Muscle layer of duodenum (tissue), 2 donors: ENCODE data around the gene GLI3.

ENCODE experiments used
- H3K27ac ChIP-seq: one replicate; pipeline ENCODE4 v1.7.0; 2013; ENCODE audit warnings: mild to moderate bottlenecking, low read length
- H3K27me3 ChIP-seq: one replicate; pipeline ENCODE4 v1.7.0; 2013; ENCODE audit warnings: low read depth, mild to moderate bottlenecking, control low read depth, low read length
- H3K36me3 ChIP-seq, 2 donors: one replicate each; pipeline ENCODE4 v1.7.0; 2013; ENCODE audit warnings: low read length in 2 of 2, control low read depth in 1 of 2, mild to moderate bottlenecking in 1 of 2; ENCODE audit not compliant: insufficient read depth in 2 of 2, control insufficient read depth in 1 of 2
- H3K4me1 ChIP-seq, 2 donors: one replicate each; pipeline ENCODE4 v1.7.0; 2013; ENCODE audit warnings: low read length in 2 of 2, mild to moderate bottlenecking in 2 of 2, control low read depth in 1 of 2, moderate library complexity in 1 of 2; ENCODE audit not compliant: insufficient read depth in 2 of 2, control insufficient read depth in 1 of 2
- H3K4me3 ChIP-seq, 2 donors: one replicate each; pipeline ENCODE4 v1.7.0; 2013; ENCODE audit warnings: low read length in 2 of 2, low read depth in 1 of 2, mild to moderate bottlenecking in 1 of 2
- H3K9me3 ChIP-seq, 2 donors: one replicate each; pipeline ENCODE4 v1.7.0; 2013; ENCODE audit warnings: low read length in 2 of 2, control low read depth in 1 of 2, mild to moderate bottlenecking in 1 of 2; ENCODE audit not compliant: control insufficient read depth in 1 of 2
- donor health status: healthy.

GLI3 gene

GRCh38 chr7:42235741-42236161, 1.3 kb downstream of the GLI3 start:
- Histone ChIP-seq H3K36me3 (no peaks in the 10 kb centered on the region), H3K27ac (peak overlapping the region; percentile 58), H3K4me3 (peak overlapping the region; percentile 78 to 86), H3K4me1 (peaks cover 0 to 42% of the 10 kb centered on the region in 2 donors), H3K9me3 (no peaks in the 10 kb centered on the region), H3K27me3 (no peaks in the 10 kb centered on the region)

- Histone ChIP-seq H3K4me1 (peaks cover 0 to 42% of the 10 kb centered on the region in 2 donors), H3K27me3 (no peaks in the 10 kb centered on the region), H3K36me3 (no peaks in the 10 kb centered on the region), H3K4me3 (peak overlapping the region; percentile 78 to 86), H3K9me3 (no peaks in the 10 kb centered on the region), H3K27ac (peak overlapping the region; percentile 44)
These were observed 2.3 kb downstream of the GLI3 start for GRCh38 chr7:42234736-42235135.

GRCh38 chr7:42233695-42234331, 3.2 kb downstream of the GLI3 start:
- Histone ChIP-seq H3K36me3 (no peaks in the 10 kb centered on the region), H3K4me3 (peak overlapping the region; percentile 78 to 86), H3K27ac (no peak overlapping the region), H3K27me3 (no peaks in the 10 kb centered on the region), H3K9me3 (no peaks in the 10 kb centered on the region), H3K4me1 (peaks cover 2 to 45% of the 10 kb centered on the region in 2 donors)

- H3K9me3 ChIP-seq, result no peaks in the 10 kb centered on the region
- no peaks in the 10 kb centered on the region for H3K27me3 ChIP-seq
- H3K36me3 ChIP-seq, result no peaks in the 10 kb centered on the region
- H3K27ac ChIP-seq, result no peak overlapping the region
- H3K4me3 ChIP-seq, result no peak overlapping the region
- peaks cover 8 to 51% of the 10 kb centered on the region in 2 donors for H3K4me1 ChIP-seq
These were observed 3.8 kb downstream of the GLI3 start for GRCh38 chr7:42233171-42233570.

- no peaks in the 10 kb centered on the region for H3K9me3 ChIP-seq
- H3K27me3 ChIP-seq, result no peaks in the 10 kb centered on the region
- no peak overlapping the region for H3K4me3 ChIP-seq
- no peaks in the 10 kb centered on the region for H3K36me3 ChIP-seq
- no peak overlapping the region for H3K27ac ChIP-seq
- peaks cover 8 to 53% of the 10 kb centered on the region in 2 donors for H3K4me1 ChIP-seq
These were observed 4.7 kb downstream of the GLI3 start for GRCh38 chr7:42232275-42232674.

GRCh38 chr7:42231043-42231787, 5.8 kb downstream of the GLI3 start:
- no peak overlapping the region for H3K27ac ChIP-seq
- no peaks in the 10 kb centered on the region for H3K9me3 ChIP-seq
- H3K27me3 ChIP-seq, result no peaks in the 10 kb centered on the region
- no peak overlapping the region for H3K4me3 ChIP-seq
- H3K36me3 ChIP-seq, result no peaks in the 10 kb centered on the region
- peaks cover 8 to 56% of the 10 kb centered on the region in 2 donors for H3K4me1 ChIP-seq

- H3K27me3 ChIP-seq, result no peaks in the 10 kb centered on the region
- no peaks in the 10 kb centered on the region for H3K36me3 ChIP-seq
- no peaks in the 10 kb centered on the region for H3K9me3 ChIP-seq
- H3K4me1 ChIP-seq, result peaks cover 8 to 45% of the 10 kb centered on the region in 2 donors
- H3K4me3 ChIP-seq, result peak overlapping the region; percentile 43 to 59
- H3K27ac ChIP-seq, result no peak overlapping the region
These were observed 8.9 kb downstream of the GLI3 start for GRCh38 chr7:42227936-42228591.

- peak overlapping the region; percentile 43 to 59 for H3K4me3 ChIP-seq
These were observed 9.5 kb downstream of the GLI3 start for GRCh38 chr7:42227541-42227935.

GRCh38 chr7:42227021-42227420, 10.0 kb downstream of the GLI3 start:
- Histone ChIP-seq H3K4me3 (no peak overlapping the region), H3K9me3 (no peaks in the 10 kb centered on the region), H3K4me1 (peaks cover 8 to 44% of the 10 kb centered on the region in 2 donors)

More at GRCh38 chr7:42227541-42227935, 9.5 kb downstream of the GLI3 start:
- H3K4me1 ChIP-seq, result peaks cover 8 to 45% of the 10 kb centered on the region in 2 donors
- no peak overlapping the region for H3K27ac ChIP-seq
- no peaks in the 10 kb centered on the region for H3K9me3 ChIP-seq
- no peaks in the 10 kb centered on the region for H3K27me3 ChIP-seq
- no peaks in the 10 kb centered on the region for H3K36me3 ChIP-seq

GRCh38 chr7:42226354-42226941, 10.6 kb downstream of the GLI3 start:
- H3K27ac ChIP-seq, result no peak overlapping the region
- H3K4me1 ChIP-seq, result peaks cover 8 to 43% of the 10 kb centered on the region in 2 donors
- no peaks in the 10 kb centered on the region for H3K27me3 ChIP-seq
- no peaks in the 10 kb centered on the region for H3K9me3 ChIP-seq
- peaks cover 0 to under 1% of the 10 kb centered on the region in 2 donors for H3K36me3 ChIP-seq
- H3K4me3 ChIP-seq, result no peak overlapping the region

More at GRCh38 chr7:42227021-42227420, 10.0 kb downstream of the GLI3 start:
- no peaks in the 10 kb centered on the region for H3K36me3 ChIP-seq
- H3K27ac ChIP-seq, result no peak overlapping the region
- no peaks in the 10 kb centered on the region for H3K27me3 ChIP-seq
